SK-N-SH (cell line): ENCODE results near the gene BABAM2. TPM values are rescaled to one million over a fixed set of nuclear protein-coding genes. Genes with fewer than 3 reads are reported as not detected.

Source experiments
- CTCF ChIA-PET: fragments of 300-600, 350-600 bp; formaldehyde crosslinking; extraction: SDS; loops from one replicate; lab custom pipeline; 2021; lab: Yijun Ruan, JAX
- POLR2A ChIA-PET: fragments of 350-600 bp; sonication (Branson Sonifier 250); formaldehyde crosslinking; extraction: SDS; loops from one replicate; lab custom pipeline; 2020; ENCODE audit warnings: antibody characterized with exemption, inconsistent platforms; lab: Yijun Ruan, JAX
- DNase-seq: peaks from one replicate; pipeline ENCODE4 v3.0.0; 2012
- H2AFZ ChIP-seq: fragments of 200-600 bp; sonication (generic); 2 replicates; pipeline ENCODE4 v1.8.1; 2016; ENCODE audit warnings: antibody characterized with exemption, mild to moderate bottlenecking, low read depth
- H3F3A ChIP-seq: fragments of 200-600 bp; sonication (generic); replicated peaks from 2 replicates; pipeline ENCODE3; 2016; ENCODE audit warnings: antibody characterized with exemption, mild to moderate bottlenecking; ENCODE audit not compliant: insufficient read depth
- H3K27ac ChIP-seq, 2 experiments: fragments of 200-500 bp in 1 of 2; fragments of 200-600 bp in 1 of 2; sonication (Bioruptor generic) in 1 of 2; sonication (generic), shearing (Covaris generic) in 1 of 2; 2 replicates each; pipeline versions ENCODE4 v1.5.1 to v1.6.1; 2014 to 2016; ENCODE audit warnings: low read depth in 2 of 2, inconsistent platforms in 1 of 2, low read length in 1 of 2, mild to moderate bottlenecking in 1 of 2, mixed read lengths in 1 of 2
- H3K27me3 ChIP-seq: fragments of 200-600 bp; sonication (generic), shearing (Covaris generic); 2 replicates; pipeline ENCODE4 v1.6.1; 2016; ENCODE audit warnings: mixed run types; ENCODE audit not compliant: insufficient read depth
- H3K36me3 ChIP-seq, 2 experiments: fragments of 200-500 bp in 1 of 2; fragments of 200-600 bp in 1 of 2; sonication (Bioruptor generic) in 1 of 2; sonication (generic) in 1 of 2; replicated peaks in 1 of 2; 2 replicates each; pipeline versions ENCODE3 to v1.5.1; 2014 to 2016; ENCODE audit warnings: low read length in 1 of 2, mild to moderate bottlenecking in 1 of 2; ENCODE audit not compliant: insufficient read depth in 2 of 2, control insufficient read depth in 1 of 2
- H3K4me1 ChIP-seq, 2 experiments: fragments of 200-500 bp in 1 of 2; fragments of 200-600 bp in 1 of 2; sonication (Bioruptor generic) in 1 of 2; sonication (generic), shearing (Covaris generic) in 1 of 2; 2 replicates each; pipeline versions ENCODE4 v1.5.1 to v1.6.1; 2014 to 2016; ENCODE audit warnings: low read depth in 1 of 2, low read length in 1 of 2, mixed run types in 1 of 2; ENCODE audit not compliant: insufficient read depth in 2 of 2, control insufficient read depth in 1 of 2
- H3K4me2 ChIP-seq: fragments of 200-600 bp; sonication (generic), shearing (Covaris generic); 2 replicates; pipeline ENCODE4 v1.6.1; 2017; ENCODE audit warnings: mixed run types
- H3K4me3 ChIP-seq, 2 experiments: fragments of 200-500 bp in 1 of 2; fragments of 200-600 bp in 1 of 2; sonication (Bioruptor generic) in 1 of 2; sonication (generic), shearing (Covaris generic) in 1 of 2; 2 replicates each; pipeline versions ENCODE4 v1.5.1 to v1.8.1; 2014 to 2016; ENCODE audit warnings: low read depth in 2 of 2, inconsistent platforms in 1 of 2, low read length in 1 of 2, mild to moderate bottlenecking in 1 of 2, mixed read lengths in 1 of 2, moderate library complexity in 1 of 2
- H3K79me2 ChIP-seq: fragments of 200-600 bp; sonication (generic); 2 replicates; pipeline ENCODE4 v1.8.1; 2017; ENCODE audit warnings: mild to moderate bottlenecking; ENCODE audit not compliant: insufficient read depth
- H3K9ac ChIP-seq: fragments of 200-600 bp; sonication (generic); 2 replicates; pipeline ENCODE4 v1.6.1; 2017; ENCODE audit warnings: mixed run types
- H3K9me2 ChIP-seq: fragments of 200-600 bp; sonication (generic); 2 replicates; pipeline ENCODE4 v1.6.1; 2017; ENCODE audit warnings: mixed run types
- H3K9me3 ChIP-seq: fragments of 200-600 bp; sonication (generic); 2 replicates; pipeline ENCODE4 v1.6.1; 2017; ENCODE audit warnings: mixed run types, mild to moderate bottlenecking, moderate library complexity
- H4K20me1 ChIP-seq: fragments of 200-600 bp; sonication (generic); 2 replicates; pipeline ENCODE4 v1.6.1; 2017; ENCODE audit warnings: mild to moderate bottlenecking, mixed run types; ENCODE audit not compliant: insufficient read depth
- ELF1 ChIP-seq: IDR thresholded peaks from 2 replicates; pipeline ENCODE4 v1.4.0; 2012
- FOSL2 ChIP-seq: IDR thresholded peaks from 2 replicates; pipeline ENCODE4 v1.4.0; 2012; ENCODE audit warnings: low read depth, mild to moderate bottlenecking, moderate library complexity, borderline replicate concordance
- FOXM1 ChIP-seq: IDR thresholded peaks from 2 replicates; pipeline ENCODE4 v1.4.0; 2012; ENCODE audit warnings: low read depth, mild to moderate bottlenecking
- GABPA ChIP-seq: IDR thresholded peaks from 2 replicates; pipeline ENCODE4 v1.4.0; 2012; ENCODE audit warnings: low read depth, mild to moderate bottlenecking
- GATA2 ChIP-seq: sonication (generic); formaldehyde crosslinking; IDR thresholded peaks from 2 replicates; pipeline ENCODE4 v1.5.0; 2020; ENCODE audit warnings: mild to moderate bottlenecking, missing genetic modification reagents
- JUND ChIP-seq: IDR thresholded peaks from 2 replicates; pipeline ENCODE4 v1.4.0; 2012
- MEF2A ChIP-seq: IDR thresholded peaks from 2 replicates; pipeline ENCODE4 v1.4.0; 2012; ENCODE audit warnings: low read depth, borderline replicate concordance
- MXI1 ChIP-seq: IDR thresholded peaks from 2 replicates; pipeline ENCODE4 v1.6.1; 2012; ENCODE audit warnings: mild to moderate bottlenecking, low read depth, low read length, improper control_type of control experiment
- NFIC ChIP-seq: IDR thresholded peaks from 2 replicates; pipeline ENCODE4 v1.4.0; 2012; ENCODE audit warnings: borderline replicate concordance
- NRF1 ChIP-seq: IDR thresholded peaks from 2 replicates; pipeline ENCODE4 v1.6.1; 2012; ENCODE audit warnings: low read depth, mild to moderate bottlenecking, low read length
- RCOR1 ChIP-seq: fragments of 150-350 bp; IDR thresholded peaks from 2 replicates; pipeline ENCODE4 v1.6.1; 2017; ENCODE audit warnings: antibody characterized with exemption, low read length
- RXRA ChIP-seq: IDR thresholded peaks from 2 replicates; pipeline ENCODE4 v1.4.0; 2012; ENCODE audit warnings: low read depth, mild to moderate bottlenecking, borderline replicate concordance
- SIN3A ChIP-seq: IDR thresholded peaks from 2 replicates; pipeline ENCODE4 v1.6.1; 2012; ENCODE audit warnings: low read depth, mild to moderate bottlenecking, low read length, moderate library complexity, borderline replicate concordance
- SMC3 ChIP-seq: IDR thresholded peaks from 2 replicates; pipeline ENCODE4 v1.6.1; 2012; ENCODE audit warnings: low read depth, low read length, improper control_type of control experiment
- YY1 ChIP-seq: IDR thresholded peaks from 2 replicates; pipeline ENCODE4 v1.4.0; 2012; ENCODE audit warnings: low read depth, mild to moderate bottlenecking
- ZBTB33 ChIP-seq: IDR thresholded peaks from 2 replicates; pipeline ENCODE4 v1.4.0; 2012; ENCODE audit warnings: low read depth, borderline replicate concordance
- WGBS: methylation state at CpG from one replicate; pipeline ENCODE4 v1.1.6; 2017; ENCODE audit warnings: low lambda C conversion rate; 5-methylcytosine and 5-hydroxymethylcytosine counted together
- polyA plus RNA-seq, 3 experiments: library from polyadenylated mRNA; depleted of rRNA; stranded (reverse); fragments of >200 nt; gene quantifications; 2 replicates each; pipeline ENCODE4 v1.2.3, GENCODE V29; 2012
- TF ChIP-seq, protein P1 (sequence below): fragments of 200-600 bp; sonication (generic); IDR thresholded peaks from 2 replicates; pipeline ENCODE4 v1.6.1; 2017; ENCODE audit warnings: antibody characterized with exemption, mild to moderate bottlenecking, moderate library complexity
- TF ChIP-seq, protein P2 (sequence below): IDR thresholded peaks from 2 replicates; pipeline ENCODE4 v1.4.0; 2012; ENCODE audit warnings: low read depth, borderline replicate concordance
- TF ChIP-seq, protein P3 (sequence below): IDR thresholded peaks from 2 replicates; pipeline ENCODE4; 2012

Gene BABAM2
- polyA plus RNA-seq, 1 of the 3 experiments (the other 2 are of a cell fraction): 34.0 TPM

- Histone ChIP-seq H3K9me2 (no peaks in the 10 kb centered on the region), H3K9me3 (no peaks in the 10 kb centered on the region), H3K4me3 (no peak overlapping the region), H4K20me1 (no peaks in the 10 kb centered on the region), H3K4me2 (no peak overlapping the region), H2AFZ (no peak overlapping the region), H3K4me1 (peaks cover 0 to 3% of the 10 kb centered on the region in 2 experiments; a peak in 2 of 4 replicates), H3F3A (peaks cover 5% of the 10 kb centered on the region), H3K79me2 (no peaks in the 10 kb centered on the region), H3K27ac (0 out of 4 replicates have a peak overlapping the region, but pooled peaks of 1 of the 2 experiments have one; percentile 1), H3K36me3 (no peaks in the 10 kb centered on the region), H3K27me3 (no peaks in the 10 kb centered on the region), H3K9ac (no peak overlapping the region)
- WGBS: 87% methylated on average over 5 of the region's 5 CpGs
- DNase-seq: no peak
- ChIA-PET CTCF (no interaction called here), POLR2A (no interaction called here)
- no peak for TF ChIP-seq SIN3A
- no peak for TF ChIP-seq SMC3
- TF ChIP-seq GABPA: no peak
- no peak for TF ChIP-seq RCOR1
- no peak for TF ChIP-seq MXI1
- TF ChIP-seq GATA2 (CRISPR knock-in tag): no peak
- TF ChIP-seq FOSL2: no peak
- no peak for TF ChIP-seq YY1
- TF ChIP-seq, protein P1, sequence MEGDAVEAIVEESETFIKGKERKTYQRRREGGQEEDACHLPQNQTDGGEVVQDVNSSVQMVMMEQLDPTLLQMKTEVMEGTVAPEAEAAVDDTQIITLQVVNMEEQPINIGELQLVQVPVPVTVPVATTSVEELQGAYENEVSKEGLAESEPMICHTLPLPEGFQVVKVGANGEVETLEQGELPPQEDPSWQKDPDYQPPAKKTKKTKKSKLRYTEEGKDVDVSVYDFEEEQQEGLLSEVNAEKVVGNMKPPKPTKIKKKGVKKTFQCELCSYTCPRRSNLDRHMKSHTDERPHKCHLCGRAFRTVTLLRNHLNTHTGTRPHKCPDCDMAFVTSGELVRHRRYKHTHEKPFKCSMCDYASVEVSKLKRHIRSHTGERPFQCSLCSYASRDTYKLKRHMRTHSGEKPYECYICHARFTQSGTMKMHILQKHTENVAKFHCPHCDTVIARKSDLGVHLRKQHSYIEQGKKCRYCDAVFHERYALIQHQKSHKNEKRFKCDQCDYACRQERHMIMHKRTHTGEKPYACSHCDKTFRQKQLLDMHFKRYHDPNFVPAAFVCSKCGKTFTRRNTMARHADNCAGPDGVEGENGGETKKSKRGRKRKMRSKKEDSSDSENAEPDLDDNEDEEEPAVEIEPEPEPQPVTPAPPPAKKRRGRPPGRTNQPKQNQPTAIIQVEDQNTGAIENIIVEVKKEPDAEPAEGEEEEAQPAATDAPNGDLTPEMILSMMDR: no peak
- TF ChIP-seq, protein P2, sequence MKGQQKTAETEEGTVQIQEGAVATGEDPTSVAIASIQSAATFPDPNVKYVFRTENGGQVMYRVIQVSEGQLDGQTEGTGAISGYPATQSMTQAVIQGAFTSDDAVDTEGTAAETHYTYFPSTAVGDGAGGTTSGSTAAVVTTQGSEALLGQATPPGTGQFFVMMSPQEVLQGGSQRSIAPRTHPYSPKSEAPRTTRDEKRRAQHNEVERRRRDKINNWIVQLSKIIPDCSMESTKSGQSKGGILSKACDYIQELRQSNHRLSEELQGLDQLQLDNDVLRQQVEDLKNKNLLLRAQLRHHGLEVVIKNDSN: no peak
- no peak for TF ChIP-seq ZBTB33
- no peak for TF ChIP-seq ELF1
- TF ChIP-seq, protein P3, sequence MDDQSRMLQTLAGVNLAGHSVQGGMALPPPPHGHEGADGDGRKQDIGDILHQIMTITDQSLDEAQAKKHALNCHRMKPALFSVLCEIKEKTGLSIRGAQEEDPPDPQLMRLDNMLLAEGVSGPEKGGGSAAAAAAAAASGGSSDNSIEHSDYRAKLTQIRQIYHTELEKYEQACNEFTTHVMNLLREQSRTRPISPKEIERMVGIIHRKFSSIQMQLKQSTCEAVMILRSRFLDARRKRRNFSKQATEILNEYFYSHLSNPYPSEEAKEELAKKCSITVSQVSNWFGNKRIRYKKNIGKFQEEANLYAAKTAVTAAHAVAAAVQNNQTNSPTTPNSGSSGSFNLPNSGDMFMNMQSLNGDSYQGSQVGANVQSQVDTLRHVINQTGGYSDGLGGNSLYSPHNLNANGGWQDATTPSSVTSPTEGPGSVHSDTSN: no peak
- no peak for TF ChIP-seq RXRA
- TF ChIP-seq FOXM1: no peak
- TF ChIP-seq NFIC: no peak
- no peak for TF ChIP-seq MEF2A
- no peak for TF ChIP-seq JUND
- TF ChIP-seq NRF1: no peak
Measured at GRCh38 chr2:28286678-28287077, 396.1 kb downstream of the BABAM2 start.
